Glomerular endothelial cell (primary cell): ENCODE measurements around the gene HIP1R. TPM values are rescaled to one million over a fixed set of nuclear protein-coding genes. Genes with fewer than 3 reads are reported as not detected.

Experiments
- DNase-seq: peaks from one replicate; pipeline ENCODE4 v3.0.0-alpha.2; 2011; ENCODE audit warnings: low read depth, low spot score; ENCODE audit errors: extremely low read depth
- total RNA-seq: library from RNA; depleted of rRNA; stranded (reverse); fragments of >200 nt; gene quantifications from 2 replicates; pipeline ENCODE4 v1.2.3, GENCODE V29; 2015

Gene HIP1R
- total RNA-seq, 1 donor from 2014 or later = 143 TPM

- no peak for DNase-seq
These were observed 24.2 kb downstream of the HIP1R start for GRCh38 chr12:122859303-122860039.

GRCh38 chr12:122860040-122860853, 25.0 kb downstream of the HIP1R start:
- no peak for DNase-seq

GRCh38 chr12:122860854-122861586, 25.8 kb downstream of the HIP1R start:
- no peak for DNase-seq

- no peak for DNase-seq
These were observed 26.3 kb downstream of the HIP1R start for GRCh38 chr12:122861587-122861970.

- DNase-seq = no peak
These were observed 26.9 kb downstream of the HIP1R start for GRCh38 chr12:122862110-122862634.

- DNase-seq = no peak
These were observed 27.8 kb downstream of the HIP1R start for GRCh38 chr12:122862872-122863701.

GRCh38 chr12:122864894-122865253, 29.6 kb downstream of the HIP1R start:
- no peak for DNase-seq

- DNase-seq = no peak
These were observed 30.3 kb downstream of the HIP1R start for GRCh38 chr12:122865268-122866231.

GRCh38 chr12:122866379-122866778, 31.1 kb downstream of the HIP1R start:
- DNase-seq = no peak

- no peak for DNase-seq
These were observed 31.8 kb downstream of the HIP1R start for GRCh38 chr12:122866950-122867607.

GRCh38 chr12:122867691-122868461, 32.6 kb downstream of the HIP1R start:
- DNase-seq = no peak

GRCh38 chr12:122868471-122869177, 33.4 kb downstream of the HIP1R start:
- DNase-seq = no peak

- no peak for DNase-seq
These were observed 34.1 kb downstream of the HIP1R start for GRCh38 chr12:122869207-122869973.

GRCh38 chr12:122870163-122870842, 35.0 kb downstream of the HIP1R start:
- no peak for DNase-seq

- no peak for DNase-seq
These were observed 35.8 kb downstream of the HIP1R start for GRCh38 chr12:122870867-122871664.
